ENCODE measurements around the gene FKBP4. TPM values are rescaled to one million over a fixed set of nuclear protein-coding genes. Genes with fewer than 3 reads are reported as not detected.
"Not testable (repeated sequence)": the region's sequence is repeated elsewhere in the genome, so short reads cannot be mapped to it uniquely, and the experiment has no call there.

FKBP4 gene
- total RNA-seq (2014; rRNA removed; shearing (Covaris generic)) = 74.5 and 77.2 TPM in 2 replicates
- 41.4 and 42.9 TPM in 2 replicates for polyA plus RNA-seq (2015; cell fraction: cytosol; rRNA removed)
- 54.8 and 57.1 TPM in 2 replicates for polyA plus RNA-seq (2015; cell fraction: nucleus; rRNA removed)

- DNase-seq (ENCODE audit: low read depth) = peak; percentile 66
Measured at GRCh38 chr12:2794736-2795289, at the start of gene FKBP4. Gene FKBP4, plus strand, starts transcription at chr12:2794970. Its CDS starts 170 bp downstream, at chr12:2795140.

- no peak for DNase-seq (ENCODE audit: low read depth)
Measured at GRCh38 chr12:2745655-2746054, 49.1 kb upstream of the FKBP4 start.

- no peak for DNase-seq (ENCODE audit: low read depth)
Measured at GRCh38 chr12:2749580-2749979, 45.2 kb upstream of the FKBP4 start.

- no peak for DNase-seq (ENCODE audit: low read depth)
Measured at GRCh38 chr12:2750185-2750584, 44.6 kb upstream of the FKBP4 start.

- no peak for DNase-seq (ENCODE audit: low read depth)
Measured at GRCh38 chr12:2751230-2751629, 43.5 kb upstream of the FKBP4 start.

GRCh38 chr12:2751686-2752085 lies 43.1 kb upstream of the FKBP4 start:
- no peak for DNase-seq (ENCODE audit: low read depth)

GRCh38 chr12:2752676-2753371 lies 41.9 kb upstream of the FKBP4 start:
- peak; percentile 66 for DNase-seq (ENCODE audit: low read depth)

- DNase-seq (ENCODE audit: low read depth) = no peak
Measured at GRCh38 chr12:2753536-2753935, 41.2 kb upstream of the FKBP4 start.

- DNase-seq (ENCODE audit: low read depth) = no peak
Measured at GRCh38 chr12:2754208-2754607, 40.6 kb upstream of the FKBP4 start.

GRCh38 chr12:2756756-2757155 lies 38.0 kb upstream of the FKBP4 start:
- DNase-seq (ENCODE audit: low read depth) = no peak

- no peak for DNase-seq (ENCODE audit: low read depth)
Measured at GRCh38 chr12:2759733-2760132, 35.0 kb upstream of the FKBP4 start.

- no peak for DNase-seq (ENCODE audit: low read depth)
Measured at GRCh38 chr12:2764398-2764797, 30.4 kb upstream of the FKBP4 start.

GRCh38 chr12:2765052-2765451 lies 29.7 kb upstream of the FKBP4 start:
- no peak for DNase-seq (ENCODE audit: low read depth)

GRCh38 chr12:2765608-2766007 lies 29.2 kb upstream of the FKBP4 start:
- no peak for DNase-seq (ENCODE audit: low read depth)

GRCh38 chr12:2768224-2768961 lies 26.4 kb upstream of the FKBP4 start:
- DNase-seq (ENCODE audit: low read depth) = no peak

GRCh38 chr12:2769866-2770533 lies 24.8 kb upstream of the FKBP4 start:
- DNase-seq (ENCODE audit: low read depth) = no peak

- DNase-seq (ENCODE audit: low read depth) = not testable (repeated sequence)
Measured at GRCh38 chr12:2770544-2770943, 24.2 kb upstream of the FKBP4 start.

GRCh38 chr12:2772370-2772769 lies 22.4 kb upstream of the FKBP4 start:
- DNase-seq (ENCODE audit: low read depth) = no peak

- no peak for DNase-seq (ENCODE audit: low read depth)
Measured at GRCh38 chr12:2773199-2773875, 21.4 kb upstream of the FKBP4 start.

GRCh38 chr12:2775431-2775830 lies 19.3 kb upstream of the FKBP4 start:
- DNase-seq (ENCODE audit: low read depth) = no peak

GRCh38 chr12:2776129-2776806 lies 18.5 kb upstream of the FKBP4 start:
- no peak for DNase-seq (ENCODE audit: low read depth)

Measured in HT1080 (cell line).